ENCODE measurements around the gene ITPKC.
A peak's percentile ranks its signal among the peaks of the same experiment; 100 is the strongest.
"Not testable (repeated sequence)": the region's sequence is repeated elsewhere in the genome, so short reads cannot be mapped to it uniquely, and the experiment has no call there.

Gene ITPKC

DNA sequence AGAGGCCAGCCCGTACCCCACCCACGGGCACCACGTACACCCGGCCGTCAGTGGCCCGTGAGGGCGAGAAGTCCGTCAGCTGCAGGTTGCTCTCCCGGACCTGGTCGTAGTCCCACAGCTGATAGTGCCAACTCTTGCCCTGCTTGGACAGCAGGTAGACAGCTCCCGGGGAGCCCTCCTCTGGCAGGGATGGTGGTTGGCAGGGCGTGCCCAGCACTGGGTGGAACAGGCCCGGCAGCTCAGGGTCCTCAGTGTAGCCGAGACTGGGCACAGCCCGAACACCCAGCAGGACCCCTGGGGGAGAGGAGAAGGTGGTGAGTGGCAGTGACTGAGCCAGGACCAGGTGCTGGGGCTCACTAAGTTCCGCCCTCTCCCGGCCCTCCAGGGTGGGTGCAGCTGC is 25.6 kb downstream of the ITPKC start:
- no peak for DNase-seq

DNA sequence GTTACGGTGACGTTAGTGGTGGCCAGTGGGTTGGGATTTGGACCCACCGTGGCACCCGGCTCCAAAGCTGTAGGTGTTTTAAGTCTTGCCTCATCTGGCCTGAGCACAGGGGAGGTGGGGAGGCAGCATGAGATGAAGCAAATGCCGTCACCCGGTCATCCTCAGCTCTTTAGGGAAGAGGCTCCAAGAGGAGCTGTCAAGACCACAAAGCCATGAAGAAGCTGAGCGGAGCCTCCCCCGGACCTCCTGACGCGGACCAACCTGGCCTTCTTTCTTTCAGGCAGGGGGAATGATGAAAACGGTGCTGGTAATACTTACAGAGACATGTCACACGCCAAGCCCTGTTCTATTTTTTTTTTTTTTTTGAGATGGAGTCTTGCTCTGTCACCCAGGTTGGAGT is 26.0 kb downstream of the ITPKC start:
- no peak for DNase-seq

GRCh38 chr19:40743926-40744325 is 27.0 kb downstream of the ITPKC start:
- DNase-seq: no peak

- no peak for DNase-seq
These were observed 27.9 kb downstream of the ITPKC start for GRCh38 chr19:40744554-40745401.

- no peak for DNase-seq
These were observed 28.5 kb downstream of the ITPKC start for GRCh38 chr19:40745402-40745780.

- DNase-seq: no peak
These were observed 30.6 kb downstream of the ITPKC start for GRCh38 chr19:40747536-40747935.

DNA sequence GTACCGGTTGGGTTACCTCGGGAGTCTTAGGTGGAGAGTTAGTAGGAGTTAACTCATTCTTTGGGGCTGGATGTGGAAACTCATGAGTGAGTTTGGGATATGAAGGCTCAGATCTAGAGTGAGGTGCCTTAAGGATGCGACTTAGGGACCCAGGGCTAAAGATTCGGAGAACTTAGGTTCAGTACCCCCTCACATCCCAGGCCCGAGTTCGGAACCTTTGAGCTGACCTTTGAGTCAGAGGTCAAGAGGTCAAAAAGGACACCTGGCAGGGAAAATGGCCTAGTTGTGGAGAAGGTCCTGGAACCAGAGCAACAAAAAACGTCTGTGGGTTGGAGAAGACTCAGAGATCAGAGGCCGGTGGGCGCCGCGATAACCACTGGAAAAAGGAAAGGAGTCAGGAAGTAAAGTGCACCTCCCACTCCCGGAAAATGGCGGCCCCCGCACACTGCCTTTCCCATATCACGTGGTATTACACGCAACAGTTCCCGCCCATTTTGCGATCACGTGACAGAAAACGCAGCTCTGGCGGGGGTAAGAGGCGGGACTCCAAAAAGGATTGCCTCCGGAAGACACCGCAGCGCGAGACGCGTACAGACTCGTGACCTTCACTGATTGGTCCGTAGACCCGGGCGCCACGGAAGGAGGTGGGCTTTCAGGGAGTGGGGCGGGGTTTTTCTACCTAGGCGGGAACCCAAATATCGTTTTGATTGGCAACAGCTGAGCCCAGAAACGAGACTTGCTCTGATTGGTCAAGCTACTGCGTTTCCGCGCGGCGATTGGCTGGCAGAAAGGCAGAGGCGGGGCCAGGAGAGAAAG is 33.4 kb downstream of the ITPKC start, which contains the start of gene ACTMAP:
TSS of gene ACTMAP (minus strand) at position 420 of the 816 bp plus-strand sequence. CDS start 674 bp downstream, outside the sequence.
- DNase-seq: peak; percentile 99

GRCh38 chr19:40750874-40751537 is 34.1 kb downstream of the ITPKC start, which contains the start of gene SNRPA:
TSS of gene SNRPA (plus strand) at chr19:40751203. CDS start at chr19:40751409, 206 bp downstream.
- DNase-seq: peak; percentile 96 to 97

GRCh38 chr19:40752257-40752781 is 35.4 kb downstream of the ITPKC start:
- DNase-seq: no peak

DNA sequence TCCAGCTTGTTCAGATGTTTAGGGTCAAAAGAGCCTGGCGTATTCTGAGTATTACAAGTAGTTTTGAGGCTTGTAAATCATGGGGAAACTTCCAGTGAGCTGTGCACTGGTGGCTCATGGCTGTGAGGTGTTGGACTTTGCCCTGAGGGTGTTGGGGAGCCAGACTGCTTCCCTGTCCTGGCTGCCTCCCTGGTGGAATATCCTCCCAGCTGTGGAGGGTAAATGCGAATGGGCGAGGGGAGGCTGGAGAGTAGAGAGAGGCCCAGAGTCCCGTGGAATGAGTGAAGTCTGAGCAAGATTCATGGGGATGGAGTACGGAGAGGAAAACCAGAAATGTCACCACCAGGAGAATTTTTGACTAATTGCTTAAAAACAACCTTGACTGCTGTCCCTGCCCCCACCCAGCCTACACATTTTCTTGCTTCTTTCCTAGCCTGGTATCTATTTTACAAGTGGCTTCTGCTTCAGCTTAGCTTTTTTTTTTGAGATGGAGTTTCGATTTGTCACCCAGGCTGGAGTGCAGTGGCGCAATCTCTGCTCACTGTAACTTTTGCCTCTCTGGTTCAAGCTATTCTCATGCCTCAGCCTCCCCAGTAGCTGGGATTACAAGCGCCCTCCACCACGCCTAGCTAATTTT is 37.8 kb downstream of the ITPKC start:
- DNase-seq: no peak

DNA sequence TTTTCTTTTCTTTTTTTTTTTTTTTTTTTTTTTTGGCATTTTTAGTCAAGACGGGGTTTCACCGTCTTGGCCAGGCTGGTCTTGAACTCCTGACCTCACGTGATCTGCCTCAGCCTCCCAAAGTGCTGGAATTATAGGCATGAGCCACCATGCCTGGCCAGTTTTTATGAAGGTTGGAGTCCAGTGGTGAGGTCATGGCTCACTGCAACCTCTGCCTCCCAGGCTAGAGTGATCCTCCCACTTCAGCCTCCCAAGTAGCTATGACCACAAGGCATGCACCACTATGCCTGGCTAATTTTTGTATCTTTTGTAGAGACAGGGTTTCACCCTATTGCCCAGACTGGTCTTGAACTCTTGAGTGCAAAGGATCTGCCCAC is 38.3 kb downstream of the ITPKC start:
- no peak for DNase-seq

- DNase-seq: no peak
These were observed 38.9 kb downstream of the ITPKC start for GRCh38 chr19:40755791-40756190.

DNA sequence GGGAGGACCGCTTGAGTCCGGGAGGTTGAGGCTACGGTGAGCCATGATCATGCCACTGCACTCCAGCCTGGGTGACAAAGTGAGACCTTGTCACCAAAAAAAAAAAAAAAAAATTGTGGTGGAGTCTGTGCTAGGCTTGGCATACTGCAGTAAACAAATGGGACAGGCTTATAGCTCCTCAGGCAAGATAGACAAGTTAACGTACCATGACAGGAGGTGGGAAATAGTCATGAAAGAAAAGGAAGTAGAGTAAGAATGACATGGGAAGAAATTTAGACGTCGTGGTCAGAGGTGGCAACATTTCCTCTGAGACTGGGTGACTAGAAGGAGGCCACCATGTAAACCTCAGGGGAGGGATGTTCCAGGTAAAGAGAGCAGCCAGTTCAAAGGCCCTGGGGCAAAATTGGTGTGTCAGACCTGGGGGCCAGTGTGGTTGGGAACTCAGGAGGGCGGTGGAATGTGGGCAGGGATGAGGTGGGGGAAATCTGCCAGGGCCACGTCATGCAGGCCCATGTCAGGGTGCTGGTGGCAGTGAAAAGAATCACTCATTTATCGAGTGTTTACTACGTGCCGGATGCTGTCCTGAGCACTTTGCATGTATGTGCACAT is 39.7 kb downstream of the ITPKC start:
- DNase-seq: no peak

DNA sequence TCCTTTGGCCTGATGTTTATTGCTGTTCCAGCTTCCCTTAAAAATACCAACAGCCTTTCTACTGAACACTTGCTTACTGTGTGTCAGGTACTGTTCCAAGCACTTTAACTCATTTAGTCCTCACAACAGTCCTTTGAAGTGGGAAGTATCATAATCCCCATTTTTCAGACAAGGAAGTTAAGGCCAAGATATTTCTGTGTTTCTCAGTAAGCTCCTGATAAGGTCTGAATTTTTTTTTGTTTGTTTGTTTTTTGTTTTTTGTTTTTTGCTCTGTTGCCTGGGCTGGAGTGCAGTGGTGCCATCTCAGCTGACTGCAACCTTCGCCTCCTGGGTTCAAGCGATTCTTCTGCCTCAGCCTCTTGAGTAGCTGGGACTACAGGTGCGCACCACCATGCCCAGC is 41.6 kb downstream of the ITPKC start:
- no peak for DNase-seq

GRCh38 chr19:40759352-40759751 is 42.4 kb downstream of the ITPKC start:
- DNase-seq: no peak

GRCh38 chr19:40762754-40763470 is 46.0 kb downstream of the ITPKC start:
- no peak for DNase-seq

- no peak for DNase-seq
These were observed 46.6 kb downstream of the ITPKC start for GRCh38 chr19:40763526-40763925.

GRCh38 chr19:40763963-40764362 is 47.1 kb downstream of the ITPKC start:
- no peak for DNase-seq

DNA sequence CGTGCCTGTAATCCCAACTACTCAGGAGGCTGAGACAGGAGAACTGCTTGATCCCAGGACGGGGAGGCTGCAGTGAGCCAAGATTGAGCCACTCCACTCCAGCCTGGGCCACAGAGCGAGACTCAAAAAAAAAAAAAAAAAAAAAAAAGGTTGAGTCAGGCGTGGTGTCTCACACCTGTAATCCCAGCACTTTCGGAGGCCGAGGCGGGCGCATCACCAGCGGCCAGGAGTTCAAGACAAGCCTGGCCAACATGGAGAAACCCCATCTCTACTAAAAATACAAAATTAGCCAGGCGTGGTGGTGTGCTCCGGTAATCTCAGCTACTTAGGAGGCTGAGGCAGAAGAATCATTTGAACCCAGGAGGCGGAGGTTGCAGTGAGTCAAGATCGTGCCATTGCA is 49.5 kb downstream of the ITPKC start:
- DNase-seq: not testable (repeated sequence)

- DNase-seq: no peak
These were observed 52.0 kb downstream of the ITPKC start for GRCh38 chr19:40768869-40769268.

- DNase-seq: peak; percentile 3 to 23
These were observed 54.4 kb downstream of the ITPKC start for GRCh38 chr19:40771101-40771862.

All from Kasumi-1 (cell line).